ENCODE measurements around the gene PBOV1.

The PBOV1 gene

DNA sequence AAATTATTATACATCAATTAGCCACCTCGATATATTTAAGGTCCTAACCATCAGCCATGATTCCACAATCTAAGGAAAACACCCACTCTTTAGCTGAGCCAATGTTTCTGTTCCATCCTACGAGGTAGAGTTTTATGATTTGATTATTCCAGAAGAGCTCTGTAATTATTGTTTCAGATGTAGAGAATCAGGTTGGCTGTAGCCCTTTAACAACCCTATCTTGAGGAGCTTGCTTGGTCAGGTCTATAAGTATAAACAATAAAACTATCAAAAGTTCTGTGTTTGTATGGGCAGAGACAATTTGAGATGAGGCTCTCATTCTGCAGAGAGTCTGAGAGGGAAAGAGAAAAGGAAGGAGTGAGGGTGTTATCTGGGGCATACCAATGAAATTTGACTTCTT lies at the start of gene PBOV1:
Gene PBOV1 (minus strand): TSS at position 43 of the 400 bp plus-strand sequence. CDS start 96 bp downstream, outside the sequence.
- H3F3A ChIP-seq (ENCODE audit: insufficient read depth): no peaks in the 10 kb centered on the region
- H3K36me3 ChIP-seq (ENCODE audit: low read length): no peaks in the 10 kb centered on the region
- no peak within 1 kb of the TSS for H2AFZ ChIP-seq (ENCODE audit: low read depth, low read length, severe bottlenecking)
- no peaks in the 10 kb centered on the region for H3K79me2 ChIP-seq (ENCODE audit: insufficient read depth, low read length)
- no peak within 1 kb of the TSS for H3K4me2 ChIP-seq (ENCODE audit: low read depth, low read length, poor library complexity, severe bottlenecking)
- H3K4me3 ChIP-seq (ENCODE audit: insufficient read depth, low read length, poor library complexity, severe bottlenecking): no peak within 1 kb of the TSS
- H3K27ac ChIP-seq (ENCODE audit: low read depth, low read length): no peak within 1 kb of the TSS
- H4K20me1 ChIP-seq (ENCODE audit: low read depth, low read length): no peaks in the 10 kb centered on the region
- no peaks in the 10 kb centered on the region for H3K9me2 ChIP-seq (replicated peaks; ENCODE audit: insufficient read depth, low read length)
- H3K9ac ChIP-seq (ENCODE audit: low read length): no peak within 1 kb of the TSS
- TF ChIP-seq, protein P1, sequence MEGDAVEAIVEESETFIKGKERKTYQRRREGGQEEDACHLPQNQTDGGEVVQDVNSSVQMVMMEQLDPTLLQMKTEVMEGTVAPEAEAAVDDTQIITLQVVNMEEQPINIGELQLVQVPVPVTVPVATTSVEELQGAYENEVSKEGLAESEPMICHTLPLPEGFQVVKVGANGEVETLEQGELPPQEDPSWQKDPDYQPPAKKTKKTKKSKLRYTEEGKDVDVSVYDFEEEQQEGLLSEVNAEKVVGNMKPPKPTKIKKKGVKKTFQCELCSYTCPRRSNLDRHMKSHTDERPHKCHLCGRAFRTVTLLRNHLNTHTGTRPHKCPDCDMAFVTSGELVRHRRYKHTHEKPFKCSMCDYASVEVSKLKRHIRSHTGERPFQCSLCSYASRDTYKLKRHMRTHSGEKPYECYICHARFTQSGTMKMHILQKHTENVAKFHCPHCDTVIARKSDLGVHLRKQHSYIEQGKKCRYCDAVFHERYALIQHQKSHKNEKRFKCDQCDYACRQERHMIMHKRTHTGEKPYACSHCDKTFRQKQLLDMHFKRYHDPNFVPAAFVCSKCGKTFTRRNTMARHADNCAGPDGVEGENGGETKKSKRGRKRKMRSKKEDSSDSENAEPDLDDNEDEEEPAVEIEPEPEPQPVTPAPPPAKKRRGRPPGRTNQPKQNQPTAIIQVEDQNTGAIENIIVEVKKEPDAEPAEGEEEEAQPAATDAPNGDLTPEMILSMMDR (IDR thresholded peaks at IDR 0.05; ENCODE audit: insufficient read depth, low read length, poor library complexity, severe bottlenecking): no peak
- TF ChIP-seq EZH2phosphoT487 (conservative IDR thresholded peaks at IDR 0.05; ENCODE audit: low read length): no peak
- no peaks in the 10 kb centered on the region for H3K27me3 ChIP-seq (ENCODE audit: low read length)
- H3K9me3 ChIP-seq (ENCODE audit: insufficient read depth, low read length): no peaks in the 10 kb centered on the region

DNA sequence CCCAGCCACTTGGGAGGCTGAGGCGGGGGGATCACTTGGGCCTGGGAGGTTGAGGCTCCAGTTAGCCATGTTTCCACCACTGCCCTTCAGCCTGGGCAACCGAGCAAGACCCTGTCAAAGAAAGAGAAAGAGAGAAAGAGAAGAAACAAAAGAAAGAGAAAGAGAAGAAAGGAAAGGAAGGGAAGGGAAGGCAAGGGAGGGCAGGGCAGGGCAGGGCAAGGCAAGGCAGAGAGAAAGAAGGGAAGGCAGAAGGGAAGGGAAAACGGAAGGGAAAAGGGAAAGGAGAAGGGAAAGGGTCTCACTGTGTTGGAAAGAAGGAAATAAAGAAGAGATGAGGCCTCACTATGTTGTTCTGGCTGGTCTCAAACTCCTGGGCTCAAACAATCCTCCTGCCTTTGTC lies 47.8 kb upstream of the PBOV1 start:
- no peaks in the 10 kb centered on the region for H3K9me3 ChIP-seq (ENCODE audit: insufficient read depth, low read length)

DNA sequence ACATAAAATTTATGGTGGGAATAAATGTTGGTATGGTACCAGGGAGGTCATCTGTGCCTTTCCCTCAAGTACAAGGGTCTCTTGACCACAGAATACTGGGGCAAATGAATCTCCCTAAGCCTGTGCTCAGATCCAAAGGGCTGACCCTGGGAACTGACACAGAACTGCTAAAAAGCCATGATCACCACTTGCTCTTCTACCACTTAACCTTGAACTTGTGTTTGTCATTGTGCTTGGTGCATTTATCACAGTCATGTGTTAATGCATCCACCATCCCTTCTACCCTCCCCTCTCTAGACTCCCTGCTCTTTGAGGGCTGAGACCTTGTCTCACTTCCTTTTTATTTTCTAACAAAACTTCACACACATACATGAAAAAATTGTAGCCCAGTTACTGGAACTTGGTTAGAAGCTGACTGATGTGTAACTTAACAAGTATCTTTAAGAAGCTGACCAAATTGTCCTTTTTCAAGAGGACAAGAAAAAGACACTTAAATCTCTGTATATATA lies 46.1 kb upstream of the PBOV1 start:
- H3K4me2 ChIP-seq (ENCODE audit: low read depth, low read length, poor library complexity, severe bottlenecking): no peak overlapping the region
- no peak overlapping the region for H3K9ac ChIP-seq (ENCODE audit: low read length)
- H3K36me3 ChIP-seq (ENCODE audit: low read length): no peaks in the 10 kb centered on the region
- no peaks in the 10 kb centered on the region for H3K79me2 ChIP-seq (ENCODE audit: insufficient read depth, low read length)
- no peak overlapping the region for H3K27ac ChIP-seq (ENCODE audit: low read depth, low read length)
- H3K27me3 ChIP-seq (ENCODE audit: low read length): no peaks in the 10 kb centered on the region
- no peak overlapping the region for H2AFZ ChIP-seq (ENCODE audit: low read depth, low read length, severe bottlenecking)
- no peaks in the 10 kb centered on the region for H3F3A ChIP-seq (ENCODE audit: insufficient read depth)
- no peak overlapping the region for H3K4me3 ChIP-seq (ENCODE audit: insufficient read depth, low read length, poor library complexity, severe bottlenecking)
- H3K9me2 ChIP-seq (replicated peaks; ENCODE audit: insufficient read depth, low read length): no peaks in the 10 kb centered on the region
- TF ChIP-seq, protein P1 (IDR thresholded peaks at IDR 0.05; ENCODE audit: insufficient read depth, low read length, poor library complexity, severe bottlenecking): no peak
- no peak for TF ChIP-seq EZH2phosphoT487 (conservative IDR thresholded peaks at IDR 0.05; ENCODE audit: low read length)
- no peaks in the 10 kb centered on the region for H4K20me1 ChIP-seq (ENCODE audit: low read depth, low read length)
- no peaks in the 10 kb centered on the region for H3K9me3 ChIP-seq (ENCODE audit: insufficient read depth, low read length)

More for the DNA sequence above, 47.8 kb upstream of the PBOV1 start:
- no peak overlapping the region for H3K9ac ChIP-seq (ENCODE audit: low read length)
- H4K20me1 ChIP-seq (ENCODE audit: low read depth, low read length): no peaks in the 10 kb centered on the region
- H3K27ac ChIP-seq (ENCODE audit: low read depth, low read length): no peak overlapping the region
- no peak overlapping the region for H3K4me2 ChIP-seq (ENCODE audit: low read depth, low read length, poor library complexity, severe bottlenecking)
- H3K9me2 ChIP-seq (replicated peaks; ENCODE audit: insufficient read depth, low read length): no peaks in the 10 kb centered on the region
- no peaks in the 10 kb centered on the region for H3K27me3 ChIP-seq (ENCODE audit: low read length)
- H3K36me3 ChIP-seq (ENCODE audit: low read length): no peaks in the 10 kb centered on the region
- TF ChIP-seq, protein P1 (IDR thresholded peaks at IDR 0.05; ENCODE audit: insufficient read depth, low read length, poor library complexity, severe bottlenecking): no peak
- TF ChIP-seq EZH2phosphoT487 (conservative IDR thresholded peaks at IDR 0.05; ENCODE audit: low read length): no peak
- no peaks in the 10 kb centered on the region for H3F3A ChIP-seq (ENCODE audit: insufficient read depth)
- H2AFZ ChIP-seq (ENCODE audit: low read depth, low read length, severe bottlenecking): no peak overlapping the region
- H3K4me3 ChIP-seq (ENCODE audit: insufficient read depth, low read length, poor library complexity, severe bottlenecking): no peak overlapping the region
- no peaks in the 10 kb centered on the region for H3K79me2 ChIP-seq (ENCODE audit: insufficient read depth, low read length)
